GM12801 (cell line): Measurements from ENCODE around the gene PARP4.

ENCODE experiments used
- TF ChIP-seq, protein P1 (sequence below): IDR thresholded peaks from one replicate; pipeline ENCODE4 v1.5.1; 2011; ENCODE audit warnings: control low read depth; ENCODE audit not compliant: insufficient read length; ENCODE audit errors: extremely low read depth

PARP4 gene

DNA sequence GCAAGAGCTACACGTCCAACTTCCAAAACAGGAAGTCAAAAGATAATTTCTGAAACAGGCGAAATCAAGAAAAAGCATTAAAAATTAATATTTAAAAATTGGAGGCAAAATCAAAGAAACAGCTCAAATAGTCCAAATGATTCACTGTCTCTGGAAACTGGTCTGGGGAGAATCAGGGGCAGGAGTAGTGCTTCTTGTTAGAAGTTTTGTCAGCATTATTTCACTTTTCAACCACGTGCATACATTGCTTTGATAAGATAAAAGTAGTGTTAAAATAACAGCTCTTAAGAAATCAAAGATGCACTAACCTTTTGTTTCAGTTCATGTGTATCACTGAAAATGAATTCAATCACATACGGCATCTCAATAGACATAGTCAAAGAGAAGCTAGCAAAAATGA, 53.8 kb downstream of the PARP4 start:
- TF ChIP-seq, protein P1, sequence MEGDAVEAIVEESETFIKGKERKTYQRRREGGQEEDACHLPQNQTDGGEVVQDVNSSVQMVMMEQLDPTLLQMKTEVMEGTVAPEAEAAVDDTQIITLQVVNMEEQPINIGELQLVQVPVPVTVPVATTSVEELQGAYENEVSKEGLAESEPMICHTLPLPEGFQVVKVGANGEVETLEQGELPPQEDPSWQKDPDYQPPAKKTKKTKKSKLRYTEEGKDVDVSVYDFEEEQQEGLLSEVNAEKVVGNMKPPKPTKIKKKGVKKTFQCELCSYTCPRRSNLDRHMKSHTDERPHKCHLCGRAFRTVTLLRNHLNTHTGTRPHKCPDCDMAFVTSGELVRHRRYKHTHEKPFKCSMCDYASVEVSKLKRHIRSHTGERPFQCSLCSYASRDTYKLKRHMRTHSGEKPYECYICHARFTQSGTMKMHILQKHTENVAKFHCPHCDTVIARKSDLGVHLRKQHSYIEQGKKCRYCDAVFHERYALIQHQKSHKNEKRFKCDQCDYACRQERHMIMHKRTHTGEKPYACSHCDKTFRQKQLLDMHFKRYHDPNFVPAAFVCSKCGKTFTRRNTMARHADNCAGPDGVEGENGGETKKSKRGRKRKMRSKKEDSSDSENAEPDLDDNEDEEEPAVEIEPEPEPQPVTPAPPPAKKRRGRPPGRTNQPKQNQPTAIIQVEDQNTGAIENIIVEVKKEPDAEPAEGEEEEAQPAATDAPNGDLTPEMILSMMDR: no peak

DNA sequence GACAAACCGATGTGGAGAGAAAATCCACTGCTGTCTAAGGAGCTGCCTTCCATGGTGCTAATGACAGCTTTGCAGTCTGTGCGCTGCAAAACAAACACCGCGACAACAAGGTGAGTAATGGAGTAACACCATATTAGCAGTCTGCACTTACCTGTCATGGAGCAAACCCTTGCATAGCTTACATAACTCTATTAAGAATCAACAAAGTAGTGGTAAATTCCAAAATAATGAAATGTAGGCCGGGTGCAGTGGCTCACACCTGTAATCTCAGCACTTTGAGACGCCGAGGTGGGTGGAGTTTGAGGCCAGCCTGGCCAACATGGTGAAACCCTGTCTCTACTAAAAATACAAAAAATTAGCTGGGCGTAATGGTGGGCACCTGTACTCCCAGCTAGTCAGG, 56.2 kb downstream of the PARP4 start:
- TF ChIP-seq, protein P1: no peak

DNA sequence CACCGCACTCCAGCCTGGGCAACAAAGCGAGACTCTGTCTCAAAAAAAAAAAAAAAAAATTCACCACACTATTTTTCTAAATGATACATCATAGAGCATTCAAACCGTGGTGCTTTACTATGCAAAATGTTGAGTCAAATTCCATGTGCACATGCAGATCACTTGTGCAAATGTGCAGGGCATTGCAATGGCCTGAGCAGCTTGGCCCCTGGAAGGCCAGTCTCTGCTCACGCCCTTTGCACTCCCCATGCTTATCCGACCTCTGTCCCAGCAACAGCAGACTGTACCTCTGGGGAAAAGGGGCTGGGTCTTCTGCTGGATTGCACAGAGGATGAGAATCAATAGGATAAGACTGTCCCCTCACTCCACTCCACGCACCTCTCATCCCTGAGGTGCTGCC, 58.5 kb downstream of the PARP4 start:
- TF ChIP-seq, protein P1: no peak

DNA sequence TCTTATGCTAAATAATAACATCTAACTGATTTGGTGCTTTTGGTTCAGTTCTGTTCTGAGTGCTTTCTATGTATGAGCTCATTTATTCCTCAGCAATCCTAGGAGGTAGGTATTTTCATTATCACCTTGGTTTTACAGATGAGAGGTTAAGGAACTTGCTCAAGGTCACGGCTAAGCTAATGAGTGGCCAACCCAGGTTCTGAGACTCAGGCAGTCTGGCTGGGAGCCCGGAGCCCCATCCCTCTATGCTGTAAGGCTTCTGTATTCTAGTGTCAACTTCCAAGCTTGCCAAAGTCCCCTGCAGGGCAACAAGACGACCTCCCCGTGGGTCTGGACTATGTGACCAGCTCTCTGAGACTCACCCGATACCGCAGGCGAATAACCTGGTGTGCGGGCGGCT, 60.5 kb downstream of the PARP4 start:
- TF ChIP-seq, protein P1: no peak

DNA sequence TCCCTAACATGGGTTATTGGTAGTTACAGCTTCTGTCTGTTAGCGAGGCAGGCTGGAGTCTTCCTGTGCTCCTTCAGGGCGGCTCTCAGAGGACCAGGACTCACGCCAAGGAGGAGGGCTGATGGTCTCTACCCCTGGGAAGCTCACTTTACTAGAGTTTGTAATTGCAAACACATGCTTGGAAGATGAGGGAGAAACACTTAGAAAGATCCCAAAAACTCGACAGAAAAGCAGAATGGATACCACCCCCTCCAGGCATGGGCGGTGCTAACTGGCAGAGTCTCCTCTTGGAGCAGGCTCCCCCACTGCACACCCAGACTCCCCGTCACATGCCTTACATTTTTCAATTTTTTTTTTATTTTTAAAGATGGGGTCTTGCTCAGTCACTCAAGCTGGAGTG, 62.0 kb downstream of the PARP4 start:
- TF ChIP-seq, protein P1: no peak

DNA sequence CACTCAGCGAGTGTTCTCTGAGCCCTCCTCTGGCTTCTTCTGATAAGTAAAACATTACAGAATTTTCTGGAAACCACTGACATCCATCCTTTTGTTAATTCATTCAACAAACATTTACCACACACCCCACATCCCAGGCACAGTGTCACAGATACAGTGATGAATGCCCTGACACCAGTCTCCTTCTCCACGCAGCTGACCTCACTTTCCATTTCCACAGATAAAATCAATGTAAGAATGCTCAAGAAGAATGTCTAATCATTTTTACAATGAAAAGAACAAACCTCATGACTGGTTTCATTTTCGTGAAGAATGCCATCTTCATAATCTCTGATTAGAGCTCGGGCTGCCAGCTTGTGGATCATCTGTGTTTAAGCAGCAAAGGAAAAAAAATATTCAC, 69.2 kb downstream of the PARP4 start:
- TF ChIP-seq, protein P1: no peak

DNA sequence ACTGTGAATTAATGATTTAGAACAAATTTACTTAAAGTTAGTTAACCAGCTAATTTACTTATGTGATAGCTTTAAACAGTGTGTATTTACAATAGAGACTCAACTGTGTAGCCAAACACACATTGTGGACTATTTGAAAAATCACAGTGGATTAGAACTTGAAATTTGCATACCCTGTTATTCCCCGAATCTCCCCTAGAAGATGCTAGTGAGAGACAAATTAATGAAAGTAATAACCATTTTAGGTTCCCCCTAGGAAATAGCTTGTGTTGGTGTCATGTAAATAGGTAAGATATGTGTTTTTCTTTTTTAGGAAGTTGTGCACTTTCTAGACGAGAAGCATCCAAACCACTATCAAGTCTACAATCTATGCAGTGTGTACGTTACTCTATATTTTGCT, 104.7 kb downstream of the PARP4 start:
- TF ChIP-seq, protein P1: no peak

DNA sequence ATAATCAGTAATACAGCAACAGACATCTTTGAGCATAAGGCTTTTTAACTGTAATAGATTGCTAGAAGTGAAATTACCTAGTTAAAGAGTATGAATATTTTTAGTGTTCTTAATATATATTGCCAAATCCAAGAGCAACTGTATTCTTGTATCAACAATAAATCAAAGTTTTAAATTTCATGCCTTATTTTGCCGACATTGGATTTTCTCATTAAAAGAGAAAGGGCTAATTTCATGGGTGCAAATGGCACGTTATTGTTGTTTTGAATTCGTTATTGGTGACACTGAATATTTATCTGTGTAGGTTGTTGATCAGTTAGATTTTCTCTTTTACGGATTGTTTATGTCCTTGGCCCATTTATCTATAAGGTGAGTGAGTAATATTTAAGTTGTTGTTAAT, 106.1 kb downstream of the PARP4 start:
- TF ChIP-seq, protein P1: no peak
